HCT116 (cell line): ENCODE measurements around the gene SLC5A10. TPM values are rescaled to one million over a fixed set of nuclear protein-coding genes. Genes with fewer than 3 reads are reported as not detected.

Experiments
- ATAC-seq: fragments of 200-7000 bp; cut with Tn5 transposase; 2 replicates; pipeline ENCODE4 v1.9.1; 2020; ENCODE audit warnings: mild to moderate bottlenecking, moderate library complexity
- BruUV-seq: library from RNA; stranded (reverse); fragments of 400-500 nt; replicated peaks from 2 replicates; lab custom pipeline; 2021; lab: Mats Ljungman, UMichigan
- CTCF ChIA-PET: fragments of 300-600 bp; sonication (Branson Sonifier 250); formaldehyde crosslinking; loops from one replicate; lab custom pipeline; 2021; ENCODE audit warnings: antibody characterized with exemption; lab: Charles Lee
- POLR2A ChIA-PET: fragments of 300-600, 350-600 bp; sonication (Branson Sonifier 250); formaldehyde crosslinking; loops from one replicate; lab custom pipeline; 2021; ENCODE audit warnings: antibody characterized with exemption; lab: Charles Lee
- RAD21 ChIA-PET, 2 experiments: fragments of 300-600 bp; sonication (Branson Sonifier 250); formaldehyde crosslinking; loops; one replicate each; lab custom pipeline; 2023; ENCODE audit warnings: low total read pairs in 2 of 2; ENCODE audit not compliant: uncharacterized antibody in 2 of 2, unreplicated experiment in 2 of 2, low non-redundant PET in 1 of 2; lab: Charles Lee
- DNase-seq: peaks from one replicate; pipeline ENCODE4 v3.0.0-alpha.2; 2010; ENCODE audit warnings: low read depth, low spot score
- H2AFZ ChIP-seq: fragments of 200-600 bp; shearing (Covaris generic), sonication (generic); 2 replicates; pipeline ENCODE4 v1.6.1; 2017; ENCODE audit warnings: low read depth, mixed run types, mixed read lengths, antibody characterized with exemption, low read length; ENCODE audit not compliant: poor library complexity, severe bottlenecking
- H3K27ac ChIP-seq: 2 replicates; pipeline ENCODE4 v1.5.1; 2012; ENCODE audit warnings: low read depth, low read length
- H3K27me3 ChIP-seq: fragments of 200-600 bp; sonication (generic); 2 replicates; pipeline ENCODE4 v1.6.1; 2016; ENCODE audit warnings: mixed run types, low read length, mixed read lengths; ENCODE audit not compliant: insufficient read depth
- H3K36me3 ChIP-seq, 2 experiments: fragments of 200-500 bp in 1 of 2; fragments of 200-600 bp in 1 of 2; sonication (Bioruptor generic) in 1 of 2; sonication (generic) in 1 of 2; 2 replicates each; pipeline versions ENCODE4 v1.5.1 to v1.6.1; 2014 to 2016; ENCODE audit warnings: low read length in 2 of 2, inconsistent platforms in 1 of 2, mixed read lengths in 1 of 2, mixed run types in 1 of 2; ENCODE audit not compliant: insufficient read depth in 2 of 2, control insufficient read depth in 1 of 2
- H3K4me1 ChIP-seq, 2 experiments: fragments of 200-600 bp in 1 of 2; sonication (generic) in 1 of 2; 2 replicates each; pipeline versions ENCODE4 v1.5.1 to v1.6.1; 2012 to 2017; ENCODE audit warnings: low read length in 2 of 2, inconsistent platforms in 1 of 2, mild to moderate bottlenecking in 1 of 2, mixed read lengths in 1 of 2, mixed run types in 1 of 2, moderate library complexity in 1 of 2; ENCODE audit not compliant: insufficient read depth in 2 of 2, control insufficient read depth in 1 of 2
- H3K4me2 ChIP-seq: fragments of 200-600 bp; sonication (generic); 2 replicates; pipeline ENCODE4 v1.6.1; 2017; ENCODE audit warnings: mixed run types, low read length, mixed read lengths
- H3K4me3 ChIP-seq, 2 experiments: fragments of 200-600 bp in 1 of 2; sonication (generic) in 1 of 2; replicated peaks in 1 of 2; 2 replicates each; pipeline ENCODE4 v1.5.1; 2011 to 2016; ENCODE audit warnings: low read length in 2 of 2, control low read depth in 1 of 2, low read depth in 1 of 2, mild to moderate bottlenecking in 1 of 2, mixed read lengths in 1 of 2, mixed run types in 1 of 2
- H3K79me2 ChIP-seq: fragments of 200-600 bp; sonication (generic); 2 replicates; pipeline ENCODE4 v1.6.1; 2017; ENCODE audit warnings: mild to moderate bottlenecking, mixed run types, low read length, moderate library complexity, mixed read lengths; ENCODE audit not compliant: insufficient read depth
- H3K9ac ChIP-seq: fragments of 200-600 bp; sonication (generic); 2 replicates; pipeline ENCODE4 v1.6.1; 2016; ENCODE audit warnings: low read length, mixed read lengths
- H3K9me2 ChIP-seq: fragments of 200-600 bp; sonication (generic), shearing (Covaris generic); 2 replicates; pipeline ENCODE4 v1.6.1; 2017; ENCODE audit warnings: mixed run types, mild to moderate bottlenecking, moderate library complexity; ENCODE audit not compliant: insufficient read depth
- H3K9me3 ChIP-seq, 2 experiments: fragments of 200-500 bp in 1 of 2; fragments of 200-600 bp in 1 of 2; sonication (Bioruptor generic) in 1 of 2; sonication (generic) in 1 of 2; 2 replicates each; pipeline ENCODE4 v1.6.1; 2014 to 2017; ENCODE audit warnings: low read length in 2 of 2, mixed read lengths in 2 of 2, inconsistent platforms in 1 of 2, low read depth in 1 of 2, mild to moderate bottlenecking in 1 of 2, mixed run types in 1 of 2, moderate library complexity in 1 of 2; ENCODE audit not compliant: control insufficient read depth in 1 of 2, insufficient read depth in 1 of 2
- H4K20me1 ChIP-seq: fragments of 200-600 bp; sonication (generic), shearing (Covaris generic); 2 replicates; pipeline ENCODE4 v1.6.1; 2017; ENCODE audit warnings: mixed run types, mild to moderate bottlenecking, moderate library complexity; ENCODE audit not compliant: insufficient read depth
- EGR1 ChIP-seq: IDR thresholded peaks from 2 replicates; pipeline ENCODE4 v1.6.1; 2012; ENCODE audit warnings: low read depth
- EZH2phosphoT487 ChIP-seq: fragments of 200-600 bp; IDR thresholded peaks from 2 replicates; pipeline ENCODE4 v1.6.1; 2018; ENCODE audit warnings: antibody characterized with exemption, borderline replicate concordance
- FOSL1 ChIP-seq: IDR thresholded peaks from 2 replicates; pipeline ENCODE4 v1.6.1; 2012; ENCODE audit warnings: low read depth
- POLR2AphosphoS5 ChIP-seq: IDR thresholded peaks from 2 replicates; pipeline ENCODE4 v1.6.1; 2011; ENCODE audit warnings: mild to moderate bottlenecking, low read depth, low read length, moderate library complexity
- REST ChIP-seq: IDR thresholded peaks from 2 replicates; pipeline ENCODE4 v1.6.1; 2012; ENCODE audit warnings: low read depth
- SRF ChIP-seq: IDR thresholded peaks from 2 replicates; pipeline ENCODE4 v1.6.1; 2012; ENCODE audit warnings: low read depth
- ZFX ChIP-seq: fragments of 450-650 bp; IDR thresholded peaks from 2 replicates; pipeline ENCODE4 v1.6.1; 2017
- intact Hi-C: fragments of 100-400 bp; cut with micrococcal nuclease; formaldehyde crosslinking; loops from 2 replicates; pipeline ENCODE4 v1.10.0; 2022
- total RNA-seq: library from RNA; stranded (reverse); gene quantifications from one replicate; pipeline ENCODE4 v1.2.1, GENCODE V29; 2021; ENCODE audit not compliant: unreplicated experiment

The SLC5A10 gene
- total RNA-seq, 1 experiment from 2014 or later: not detected

GRCh38 chr17:18994631-18995030, 42.7 kb downstream of the SLC5A10 start:
- CTCF ChIA-PET: no interaction called here
- Histone ChIP-seq H3K27me3 (no peaks in the 10 kb centered on the region), H2AFZ (no peak overlapping the region), H3K9me2 (no peaks in the 10 kb centered on the region), H3K9ac (no peak overlapping the region), H3K27ac (no peak overlapping the region), H3K9me3 (peaks cover 0 to 5% of the 10 kb centered on the region in 2 experiments; a peak in 2 of 4 replicates), H3K4me3 (no peak overlapping the region), H3K4me2 (no peak overlapping the region), H4K20me1 (no peaks in the 10 kb centered on the region; the same call in 1 of the 2 replicates), H3K36me3 (peaks cover 0 to 29% of the 10 kb centered on the region in 2 experiments; a peak in 3 of 4 replicates), H3K4me1 (no peaks in the 10 kb centered on the region), H3K79me2 (peaks cover 97% of the 10 kb centered on the region)
- TF ChIP-seq EZH2phosphoT487: no peak
- TF ChIP-seq EGR1: no peak
- TF ChIP-seq SRF: no peak
- no peak for TF ChIP-seq ZFX
- DNase-seq (no peak), ATAC-seq (no peak)
- RAD21 ChIA-PET: no interaction called here
- intact Hi-C loops: no loop called here
- POLR2A ChIA-PET: no interaction called here
- no TSS peak for BruUV-seq

DNA sequence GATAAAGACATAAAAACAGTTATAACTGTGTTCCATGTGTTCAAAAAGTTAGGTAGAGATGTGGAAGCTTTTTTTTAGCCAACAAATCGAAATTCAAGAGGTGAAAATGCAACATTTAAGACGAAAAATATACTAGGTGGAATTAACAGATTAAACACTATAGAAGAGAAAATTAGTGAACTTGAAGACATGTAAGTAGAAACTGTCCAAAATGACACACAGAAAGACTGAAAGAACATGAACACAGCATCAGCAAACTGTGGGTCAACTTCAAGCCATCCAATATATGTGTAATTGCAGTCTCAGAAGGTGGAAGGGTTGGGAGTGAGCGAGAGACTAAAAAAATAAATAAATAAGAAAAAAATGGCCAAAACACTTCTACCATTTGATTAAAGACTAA, 43.3 kb downstream of the SLC5A10 start:
- RAD21 ChIA-PET: no interaction called here
- DNase-seq (no peak), ATAC-seq (no peak)
- Histone ChIP-seq H3K36me3 (peaks cover 4 to 35% of the 10 kb centered on the region in 2 experiments; a peak in 3 of 4 replicates), H3K27ac (no peak overlapping the region), H3K4me3 (no peak overlapping the region), H3K9me2 (no peaks in the 10 kb centered on the region), H3K79me2 (peaks cover 97% of the 10 kb centered on the region), H3K4me1 (no peaks in the 10 kb centered on the region), H3K4me2 (no peak overlapping the region), H3K27me3 (no peaks in the 10 kb centered on the region), H3K9ac (no peak overlapping the region), H4K20me1 (no peaks in the 10 kb centered on the region; the same call in 1 of the 2 replicates), H2AFZ (no peak overlapping the region), H3K9me3 (peaks cover 0 to 5% of the 10 kb centered on the region in 2 experiments; a peak in 2 of 4 replicates)
- CTCF ChIA-PET: no interaction called here
- intact Hi-C loops: no loop called here
- TF ChIP-seq FOSL1 (no peak), POLR2AphosphoS5 (no peak), REST (no peak), ZFX (no peak)
- POLR2A ChIA-PET: no interaction called here
- BruUV-seq: no TSS peak
